Measurements from ENCODE around the gene APOBEC3C.
"Not testable (repeated sequence)": the region's sequence is repeated elsewhere in the genome, so short reads cannot be mapped to it uniquely, and the experiment has no call there.

Gene APOBEC3C

DNA sequence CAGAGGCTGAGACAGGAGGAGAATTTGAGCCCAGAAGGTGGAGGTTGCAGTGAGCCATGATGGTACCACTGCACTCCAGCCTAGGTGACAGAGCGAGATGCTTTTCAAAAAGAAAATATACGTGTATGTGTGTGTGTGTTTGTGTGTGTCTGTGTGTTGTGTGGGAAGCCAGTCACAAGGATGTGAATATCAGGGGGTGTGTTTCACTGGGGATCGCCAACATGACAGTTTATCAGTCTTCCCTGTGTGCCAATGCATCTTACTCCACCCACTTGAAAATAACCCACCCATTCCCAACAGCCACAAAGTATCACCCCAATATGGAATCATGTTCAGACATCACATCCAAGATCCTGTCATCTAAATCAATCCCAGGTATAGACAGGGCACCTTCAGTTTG, 42.3 kb upstream of the APOBEC3C start:
- Histone ChIP-seq H3K27me3 (ENCODE audit: insufficient read depth, low read length) (peaks cover 4% of the 10 kb centered on the region; the same call in 1 of the 2 replicates), H3K27ac (ENCODE audit: low read depth, low read length) (no peak overlapping the region), H3K36me3 (ENCODE audit: insufficient read depth, low read length) (no peaks in the 10 kb centered on the region), H3K79me2 (ENCODE audit: control insufficient read depth, insufficient read depth, low read length, unreplicated experiment) (no peaks in the 10 kb centered on the region), H3K4me1 (ENCODE audit: control insufficient read depth, insufficient read depth, low read length, unreplicated experiment) (no peaks in the 10 kb centered on the region), H2AFZ (ENCODE audit: low read length, unreplicated experiment) (no peak overlapping the region), H3K4me3 (ENCODE audit: low read depth, low read length) (no peak overlapping the region)

DNA sequence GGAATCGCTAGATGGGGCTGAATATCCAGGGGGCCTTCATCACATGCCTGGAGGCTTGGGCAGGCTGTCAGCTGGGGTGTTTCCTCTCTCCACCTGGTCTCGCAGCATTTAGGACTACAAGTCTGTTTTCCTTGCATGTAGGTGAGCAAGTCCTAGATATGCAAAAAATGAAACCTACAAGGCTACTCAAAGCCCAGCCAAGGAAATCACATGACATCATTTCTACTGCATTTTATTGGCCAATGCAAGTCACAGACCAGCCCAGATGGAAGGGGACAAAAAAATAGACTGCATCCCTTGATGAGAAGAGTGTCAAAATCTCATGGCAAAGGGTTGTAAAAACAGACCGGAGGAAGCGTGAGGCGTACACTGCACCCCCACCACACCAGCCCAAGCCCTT, 41.5 kb upstream of the APOBEC3C start:
- H3K27me3 ChIP-seq (ENCODE audit: insufficient read depth, low read length): peaks cover 4% of the 10 kb centered on the region; the same call in 1 of the 2 replicates
- no peak overlapping the region for H3K4me3 ChIP-seq (ENCODE audit: low read depth, low read length)
- no peak overlapping the region for H2AFZ ChIP-seq (ENCODE audit: low read length, unreplicated experiment)
- H3K27ac ChIP-seq (ENCODE audit: low read depth, low read length): no peak overlapping the region
- H3K4me1 ChIP-seq (ENCODE audit: control insufficient read depth, insufficient read depth, low read length, unreplicated experiment): no peaks in the 10 kb centered on the region
- no peaks in the 10 kb centered on the region for H3K79me2 ChIP-seq (ENCODE audit: control insufficient read depth, insufficient read depth, low read length, unreplicated experiment)
- no peaks in the 10 kb centered on the region for H3K36me3 ChIP-seq (ENCODE audit: insufficient read depth, low read length)

DNA sequence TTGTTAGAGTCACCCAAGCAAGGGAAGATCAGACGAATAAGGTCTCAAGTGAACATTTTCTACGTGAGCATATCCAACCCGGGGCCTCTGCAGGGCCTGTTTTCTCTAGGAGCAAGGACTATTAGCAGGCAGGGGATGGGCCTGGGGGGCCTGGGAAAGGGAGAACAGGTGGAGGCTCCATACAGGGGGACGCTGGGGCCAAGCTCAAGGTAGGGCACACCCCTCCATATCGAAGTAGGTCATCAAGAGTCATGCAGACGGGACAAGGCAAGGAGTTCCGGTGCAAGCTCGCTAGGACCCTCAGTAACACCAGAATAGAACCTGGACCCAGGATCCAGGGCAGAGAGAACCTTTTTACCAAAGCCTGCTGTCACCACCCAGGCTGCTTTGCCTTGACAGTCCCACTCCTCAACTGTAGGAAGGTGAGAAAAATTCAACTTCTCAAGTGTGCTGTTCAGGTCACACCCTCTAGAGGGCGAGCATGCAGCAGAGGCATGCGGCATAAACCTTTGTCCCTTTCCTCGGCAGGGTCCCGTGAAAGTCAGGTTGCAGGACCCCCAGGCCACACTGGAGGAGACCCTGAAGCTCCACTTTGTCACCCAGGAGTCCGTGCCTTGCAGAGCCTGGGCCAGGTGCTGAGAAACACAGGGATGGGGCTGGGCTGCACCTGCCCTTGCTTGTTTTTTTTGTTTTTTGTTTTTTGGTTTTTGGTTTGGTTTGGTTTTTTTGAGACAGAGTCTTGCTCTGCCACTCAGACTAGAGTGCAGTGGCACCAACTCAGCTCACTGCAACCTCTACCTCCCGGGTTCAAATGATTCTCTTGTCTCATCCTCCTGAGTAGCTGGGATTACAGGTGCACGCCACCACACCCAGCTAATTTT, 40.5 kb upstream of the APOBEC3C start:
- H3K27me3 ChIP-seq (ENCODE audit: insufficient read depth, low read length): peaks cover 4% of the 10 kb centered on the region; the same call in 1 of the 2 replicates
- H3K27ac ChIP-seq (ENCODE audit: low read depth, low read length): no peak overlapping the region
- H3K36me3 ChIP-seq (ENCODE audit: insufficient read depth, low read length): no peaks in the 10 kb centered on the region
- H3K79me2 ChIP-seq (ENCODE audit: control insufficient read depth, insufficient read depth, low read length, unreplicated experiment): no peaks in the 10 kb centered on the region
- H3K4me1 ChIP-seq (ENCODE audit: control insufficient read depth, insufficient read depth, low read length, unreplicated experiment): no peaks in the 10 kb centered on the region
- no peak overlapping the region for H3K4me3 ChIP-seq (ENCODE audit: low read depth, low read length)
- no peak overlapping the region for H2AFZ ChIP-seq (ENCODE audit: low read length, unreplicated experiment)

DNA sequence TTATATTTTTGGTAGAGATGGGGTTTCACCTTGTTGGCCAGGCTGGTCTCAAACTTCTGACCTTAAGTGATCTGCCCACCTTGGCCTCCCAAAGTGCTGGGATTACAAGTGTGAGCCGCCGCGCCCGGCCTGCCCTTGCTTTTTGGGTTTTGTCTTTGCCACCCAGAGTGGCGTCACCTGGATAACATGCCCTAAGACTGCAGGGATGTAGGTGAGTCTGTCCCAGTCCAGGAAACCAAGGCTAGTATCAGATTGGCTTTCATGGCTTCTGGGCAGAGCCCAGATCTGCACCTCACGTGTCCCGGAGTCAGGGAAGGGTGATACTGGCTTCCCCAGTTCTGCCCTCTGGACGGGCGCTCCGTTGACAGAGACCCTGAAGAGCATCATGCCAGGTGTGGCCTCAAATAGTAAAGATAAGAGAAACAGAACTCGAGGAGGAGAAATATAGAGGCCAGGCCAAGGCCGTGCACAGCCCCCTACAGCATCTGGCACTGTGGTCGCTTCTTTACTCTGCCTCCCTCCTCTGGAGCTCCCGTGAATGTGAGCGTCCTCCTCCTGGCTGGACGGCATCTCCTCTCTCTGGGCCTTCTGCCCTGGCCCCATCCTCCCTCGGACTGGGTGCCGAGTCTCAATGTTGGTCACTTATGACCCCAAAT, 39.8 kb upstream of the APOBEC3C start:
- H3K27me3 ChIP-seq (ENCODE audit: insufficient read depth, low read length): no peaks in the 10 kb centered on the region; the same call in 1 of the 2 replicates
- no peak overlapping the region for H3K4me3 ChIP-seq (ENCODE audit: low read depth, low read length)

DNA sequence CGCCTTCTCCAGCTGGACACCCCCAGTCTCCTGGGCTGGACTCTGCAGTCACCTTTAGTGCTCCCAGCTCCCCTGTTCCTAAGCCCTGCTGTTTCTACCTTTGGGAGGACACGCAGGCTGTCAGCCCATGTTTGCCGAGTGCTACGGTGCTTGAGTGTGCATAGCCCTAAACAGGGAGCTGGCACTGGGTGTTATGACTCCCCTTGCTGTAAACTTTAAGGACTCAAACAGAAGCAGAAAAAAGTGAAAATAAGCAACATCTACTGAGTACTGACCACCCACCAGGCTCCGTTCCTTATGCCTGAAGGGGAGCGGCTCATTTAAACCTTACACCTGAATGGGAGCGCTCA, 39.3 kb upstream of the APOBEC3C start:
- no peak overlapping the region for H3K27ac ChIP-seq (ENCODE audit: low read depth, low read length)
- H2AFZ ChIP-seq (ENCODE audit: low read length, unreplicated experiment): no peak overlapping the region
- H3K4me1 ChIP-seq (ENCODE audit: control insufficient read depth, insufficient read depth, low read length, unreplicated experiment): no peaks in the 10 kb centered on the region
- H3K36me3 ChIP-seq (ENCODE audit: insufficient read depth, low read length): no peaks in the 10 kb centered on the region
- H3K79me2 ChIP-seq (ENCODE audit: control insufficient read depth, insufficient read depth, low read length, unreplicated experiment): no peaks in the 10 kb centered on the region
- no peak overlapping the region for H3K4me3 ChIP-seq (ENCODE audit: low read depth, low read length)
- H3K27me3 ChIP-seq (ENCODE audit: insufficient read depth, low read length): no peaks in the 10 kb centered on the region

More for the DNA sequence above, 39.8 kb upstream of the APOBEC3C start:
- no peaks in the 10 kb centered on the region for H3K36me3 ChIP-seq (ENCODE audit: insufficient read depth, low read length)
- no peaks in the 10 kb centered on the region for H3K4me1 ChIP-seq (ENCODE audit: control insufficient read depth, insufficient read depth, low read length, unreplicated experiment)
- no peak overlapping the region for H3K27ac ChIP-seq (ENCODE audit: low read depth, low read length)
- no peaks in the 10 kb centered on the region for H3K79me2 ChIP-seq (ENCODE audit: control insufficient read depth, insufficient read depth, low read length, unreplicated experiment)
- no peak overlapping the region for H2AFZ ChIP-seq (ENCODE audit: low read length, unreplicated experiment)

DNA sequence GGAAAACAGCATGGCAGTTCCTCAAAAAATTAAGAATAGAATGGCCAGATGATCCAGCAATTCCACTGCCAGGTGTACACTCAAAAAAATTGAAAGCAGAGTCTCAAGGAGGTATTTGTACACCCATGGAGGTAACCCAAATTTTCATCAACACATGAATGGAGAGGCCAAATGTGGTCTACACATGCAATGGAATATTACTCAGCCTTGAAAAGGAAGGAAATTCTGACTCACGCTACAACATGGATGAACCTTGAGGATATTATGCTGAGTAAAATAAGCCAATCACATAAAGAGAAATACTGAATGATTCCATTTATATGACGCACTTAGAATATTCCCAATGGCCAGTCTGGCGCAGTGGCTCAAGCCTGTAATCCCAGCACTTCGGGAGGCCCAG, 36.8 kb upstream of the APOBEC3C start:
- H2AFZ ChIP-seq (ENCODE audit: low read length, unreplicated experiment); H3K4me3 ChIP-seq (ENCODE audit: low read depth, low read length): not testable (repeated sequence)

DNA sequence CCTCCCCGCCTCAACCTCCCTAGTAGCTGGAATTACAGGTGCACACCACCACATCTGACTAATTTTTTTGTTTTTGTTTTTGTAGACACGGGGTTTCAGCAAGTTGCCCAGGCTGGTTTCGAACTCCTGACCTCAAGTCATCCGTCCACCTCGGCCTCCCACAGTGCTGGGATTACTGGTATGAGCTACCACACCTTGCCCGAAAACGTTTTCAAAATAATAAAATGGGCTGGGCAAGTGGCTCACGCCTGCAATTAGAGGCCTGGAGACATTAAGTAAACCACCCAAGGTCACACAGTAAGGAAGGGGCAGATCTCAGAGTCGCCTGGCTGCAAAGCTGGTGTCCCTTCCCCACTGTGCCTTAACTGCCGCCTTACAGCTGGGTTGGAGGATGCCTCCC, 33.5 kb upstream of the APOBEC3C start:
- not testable (repeated sequence) for H3K79me2 ChIP-seq (ENCODE audit: control insufficient read depth, insufficient read depth, low read length, unreplicated experiment); H2AFZ ChIP-seq (ENCODE audit: low read length, unreplicated experiment); H3K4me1 ChIP-seq (ENCODE audit: control insufficient read depth, insufficient read depth, low read length, unreplicated experiment); H3K27me3 ChIP-seq (ENCODE audit: insufficient read depth, low read length); H3K27ac ChIP-seq (ENCODE audit: low read depth, low read length); H3K4me3 ChIP-seq (ENCODE audit: low read depth, low read length); H3K36me3 ChIP-seq (ENCODE audit: insufficient read depth, low read length)

More for the DNA sequence above, 36.8 kb upstream of the APOBEC3C start:
- H3K27me3 ChIP-seq (ENCODE audit: insufficient read depth, low read length); H3K27ac ChIP-seq (ENCODE audit: low read depth, low read length); H3K4me1 ChIP-seq (ENCODE audit: control insufficient read depth, insufficient read depth, low read length, unreplicated experiment); H3K79me2 ChIP-seq (ENCODE audit: control insufficient read depth, insufficient read depth, low read length, unreplicated experiment); H3K36me3 ChIP-seq (ENCODE audit: insufficient read depth, low read length): not testable (repeated sequence)

DNA sequence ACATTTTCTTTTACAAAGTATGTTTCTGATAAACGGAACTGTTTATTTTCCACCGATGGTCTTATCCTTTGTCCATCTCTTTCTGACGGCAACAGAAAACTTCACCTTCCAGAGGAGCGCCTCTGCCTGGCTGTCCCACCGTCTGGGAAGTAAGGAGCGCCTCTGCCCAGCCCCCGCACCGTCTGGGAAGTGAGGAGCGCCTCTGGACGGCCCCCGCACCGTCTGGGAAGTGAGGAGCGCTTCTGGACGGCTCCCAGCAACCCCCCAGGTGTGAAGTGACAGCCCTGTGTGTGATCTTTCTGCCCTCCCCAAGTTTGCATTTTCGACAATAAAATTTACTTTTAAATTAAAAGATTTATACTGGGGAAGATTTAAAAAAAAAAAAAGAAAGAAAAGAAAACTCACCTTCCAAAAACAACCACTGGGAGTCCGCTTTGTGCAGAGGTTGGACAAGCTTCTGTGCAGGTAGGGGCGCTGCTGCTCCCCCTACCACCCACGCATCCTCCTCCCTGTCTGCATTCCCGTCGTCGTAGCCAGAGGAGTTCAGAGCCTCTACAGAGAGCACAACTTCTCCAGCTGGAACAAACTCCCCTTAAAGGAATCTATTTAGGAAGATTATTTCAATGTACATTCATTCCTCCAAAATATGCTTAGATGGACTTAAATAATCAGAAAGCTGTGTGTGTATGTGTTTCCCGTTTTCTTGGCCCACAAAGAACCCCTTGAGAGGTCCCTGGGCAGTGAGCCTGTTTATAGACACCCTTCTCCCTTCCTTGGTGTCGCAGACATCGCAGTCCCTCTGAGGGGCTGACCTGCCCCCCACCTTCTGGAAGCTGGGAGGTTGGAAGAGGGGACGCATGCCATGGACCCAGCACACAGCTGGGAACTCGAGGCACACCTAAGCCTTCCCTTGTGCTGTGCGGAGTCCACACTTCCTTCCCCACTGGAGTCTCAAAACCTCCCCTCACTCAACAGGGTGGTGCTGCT, 32.8 kb upstream of the APOBEC3C start:
- Histone ChIP-seq H3K79me2 (ENCODE audit: control insufficient read depth, insufficient read depth, low read length, unreplicated experiment) (peaks cover 5% of the 10 kb centered on the region), H3K4me1 (ENCODE audit: control insufficient read depth, insufficient read depth, low read length, unreplicated experiment) (peaks cover 3% of the 10 kb centered on the region), H3K27me3 (ENCODE audit: insufficient read depth, low read length) (no peaks in the 10 kb centered on the region), H3K36me3 (ENCODE audit: insufficient read depth, low read length) (no peaks in the 10 kb centered on the region), H3K4me3 (ENCODE audit: low read depth, low read length) (peak overlapping the region; percentile 80), H2AFZ (ENCODE audit: low read length, unreplicated experiment) (peak overlapping the region; percentile 50), H3K27ac (ENCODE audit: low read depth, low read length) (no peak overlapping the region)

DNA sequence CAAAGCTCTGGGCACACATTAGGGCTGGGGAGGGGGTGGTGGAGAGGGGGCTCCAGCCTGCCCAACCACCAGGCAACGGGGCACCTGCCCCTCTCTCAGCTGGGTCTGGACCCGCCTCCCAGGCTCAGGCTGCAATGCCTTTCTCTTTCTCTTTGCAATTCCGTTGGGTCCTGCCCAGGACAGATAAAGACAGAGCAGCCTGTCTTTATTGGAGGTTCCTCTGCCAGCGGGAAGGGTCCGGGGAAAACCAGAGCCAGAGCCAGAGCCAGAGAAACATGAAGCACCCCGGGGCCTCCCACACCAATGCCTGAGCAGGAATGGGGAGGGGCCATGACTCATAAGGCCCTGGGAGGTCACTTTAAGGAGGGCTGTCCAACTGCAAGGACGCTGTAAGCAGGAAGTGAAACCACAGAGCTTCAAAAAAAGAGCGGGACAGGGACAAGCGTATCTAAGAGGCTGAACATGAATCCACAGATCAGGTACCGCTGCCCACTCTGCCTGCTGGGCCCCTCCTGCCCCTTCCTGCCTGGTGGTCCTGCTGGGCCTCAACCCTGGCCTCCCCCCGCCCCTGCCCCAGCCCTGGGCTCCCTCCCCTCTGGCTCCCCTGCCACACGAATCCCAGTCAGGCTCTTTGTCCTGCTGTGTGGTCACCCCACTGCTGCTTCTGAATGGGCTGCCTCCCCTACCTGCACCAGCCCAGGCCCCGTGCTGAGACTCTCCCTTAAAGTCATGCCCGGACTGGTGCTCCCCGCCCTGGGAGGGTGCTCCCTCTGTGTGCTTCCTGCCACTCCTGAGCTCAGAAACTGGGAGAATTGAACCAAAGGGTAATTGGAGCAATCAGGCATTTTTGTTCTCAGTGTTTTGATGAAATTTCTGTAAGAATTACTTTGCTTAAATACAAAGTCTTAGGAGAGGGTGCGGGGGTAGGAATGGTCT, 31.8 kb upstream of the APOBEC3C start, which contains the start of gene APOBEC3B:
Gene APOBEC3B (plus strand): TSS at position 356 of the 936 bp plus-strand sequence. CDS start 107 bp downstream, at position 463.
- peak within 1 kb of the TSS; percentile 50 for H2AFZ ChIP-seq (ENCODE audit: low read length, unreplicated experiment)
- peak within 1 kb of the TSS; percentile 37; the same call in 1 of the 2 replicates for H3K27ac ChIP-seq (ENCODE audit: low read depth, low read length)
- H3K4me3 ChIP-seq (ENCODE audit: low read depth, low read length): peak within 1 kb of the TSS; percentile 80

More for the DNA sequence above, 31.8 kb upstream of the APOBEC3C start, which contains the start of gene APOBEC3B:
- Histone ChIP-seq H3K4me1 (ENCODE audit: control insufficient read depth, insufficient read depth, low read length, unreplicated experiment) (peaks cover 3% of the 10 kb centered on the region), H3K36me3 (ENCODE audit: insufficient read depth, low read length) (no peaks in the 10 kb centered on the region), H3K79me2 (ENCODE audit: control insufficient read depth, insufficient read depth, low read length, unreplicated experiment) (peaks cover 5% of the 10 kb centered on the region), H3K27me3 (ENCODE audit: insufficient read depth, low read length) (no peaks in the 10 kb centered on the region)

Measured in ACC112 (cell line).